HT-29 (cell line): Measurements from ENCODE around the gene PDZD11. TPM values are rescaled to one million over a fixed set of nuclear protein-coding genes. Genes with fewer than 3 reads are reported as not detected.
"Not testable (repeated sequence)": the region's sequence is repeated elsewhere in the genome, so short reads cannot be mapped to it uniquely, and the experiment has no call there.

ENCODE experiments used
- DNase-seq: peaks from one replicate; pipeline ENCODE4 v3.0.0-alpha.2; 2015; ENCODE audit warnings: low spot score
- total RNA-seq: library from RNA; depleted of rRNA; stranded (reverse); fragments of >200 nt; shearing (Covaris generic); gene quantifications from 2 replicates; pipeline ENCODE4 v1.2.3, GENCODE V29; 2014; rRNA removed

PDZD11 gene, protein sequence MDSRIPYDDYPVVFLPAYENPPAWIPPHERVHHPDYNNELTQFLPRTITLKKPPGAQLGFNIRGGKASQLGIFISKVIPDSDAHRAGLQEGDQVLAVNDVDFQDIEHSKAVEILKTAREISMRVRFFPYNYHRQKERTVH
- total RNA-seq: 43.1 and 52.3 TPM in 2 replicates

DNA sequence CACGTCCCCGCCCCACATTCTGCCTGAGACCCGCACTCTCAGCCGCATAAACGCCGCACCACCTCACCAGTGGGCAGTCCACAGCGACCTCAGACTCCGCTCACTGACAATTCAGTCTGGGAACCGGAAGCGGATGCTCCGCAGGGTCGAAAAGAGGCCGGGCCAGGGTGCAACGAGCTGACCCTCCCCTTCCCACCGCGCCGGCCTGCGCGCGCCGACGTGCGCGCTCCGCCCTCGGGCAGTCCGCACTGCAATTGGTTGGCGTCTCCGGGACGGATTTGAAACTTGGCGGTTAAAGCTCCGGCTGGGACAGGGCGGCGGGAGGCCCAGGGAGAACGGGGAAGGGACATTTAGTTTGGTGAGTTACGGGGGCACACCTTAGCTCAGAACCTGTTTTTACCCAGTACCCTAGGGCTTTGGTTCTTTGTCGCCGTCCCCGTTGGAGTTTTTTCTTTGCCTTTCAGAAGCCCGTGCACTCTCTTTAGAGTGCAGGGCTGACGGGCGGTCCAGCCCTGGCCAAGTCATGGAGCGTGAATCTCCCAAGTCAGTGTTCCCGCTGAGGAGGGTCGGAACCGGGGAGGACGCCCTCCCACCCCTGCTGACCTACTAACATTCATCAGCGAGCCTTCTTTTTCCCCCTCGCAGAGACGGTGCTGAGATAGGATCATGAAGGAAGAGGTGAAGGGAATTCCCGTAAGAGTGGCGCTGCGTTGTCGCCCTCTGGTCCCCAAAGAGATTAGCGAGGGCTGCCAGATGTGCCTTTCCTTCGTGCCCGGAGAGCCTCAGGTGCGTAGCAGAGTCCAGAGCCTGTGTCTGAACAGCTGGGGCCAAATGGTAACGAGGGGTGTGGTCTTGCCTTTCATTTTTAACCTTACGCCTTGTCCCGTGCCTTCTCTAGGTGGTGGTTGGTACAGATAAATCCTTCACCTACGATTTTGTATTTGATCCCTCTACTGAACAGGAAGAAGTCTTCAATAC, at the start of gene PDZD11, which contains the start of gene KIF4A:
PDZD11 (minus strand) TSS at position 135 of the 978 bp plus-strand sequence. CDS start 586 bp downstream, outside the sequence.
KIF4A (plus strand) TSS at position 312 of the 978 bp plus-strand sequence; CDS start at position 667, 355 bp downstream.
- peak; percentile 87 for DNase-seq

DNA sequence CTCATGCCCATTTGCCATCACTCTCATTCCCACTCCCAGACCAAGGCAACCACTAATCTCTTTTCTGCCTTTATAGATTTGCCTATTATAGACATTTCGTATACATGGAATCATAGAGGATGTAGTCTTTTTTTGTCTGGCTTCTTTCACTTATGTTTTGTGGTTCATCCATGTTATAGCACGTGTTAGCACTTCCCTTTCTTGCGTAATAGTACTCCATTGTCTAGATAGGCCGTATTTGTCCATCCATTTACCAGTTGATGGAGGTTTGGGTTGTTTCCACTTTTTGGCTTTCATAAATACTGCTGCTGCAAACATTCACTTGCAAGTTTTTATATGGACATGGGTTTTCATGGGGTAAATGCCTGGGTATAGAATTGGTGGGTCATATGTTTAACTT, 48.6 kb upstream of the PDZD11 start:
- no peak for DNase-seq

DNA sequence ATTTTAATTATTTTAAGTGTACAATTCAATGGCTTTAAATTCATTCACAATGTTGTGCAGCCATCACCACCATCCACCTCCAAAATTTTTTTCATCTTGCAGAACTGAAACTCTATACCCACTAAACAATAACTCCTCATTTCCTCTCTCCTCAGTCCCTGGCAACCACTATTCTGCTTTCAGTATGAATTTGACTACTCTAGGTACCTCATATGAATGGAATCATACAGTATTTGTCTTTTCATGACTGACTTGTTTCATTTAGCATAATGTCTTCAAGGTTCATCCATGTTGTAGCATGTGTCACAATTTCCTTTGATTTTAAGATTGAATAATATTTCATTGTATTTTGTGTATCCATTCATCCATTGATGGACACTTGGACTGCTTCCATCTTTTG, 47.0 kb upstream of the PDZD11 start:
- no peak for DNase-seq

DNA sequence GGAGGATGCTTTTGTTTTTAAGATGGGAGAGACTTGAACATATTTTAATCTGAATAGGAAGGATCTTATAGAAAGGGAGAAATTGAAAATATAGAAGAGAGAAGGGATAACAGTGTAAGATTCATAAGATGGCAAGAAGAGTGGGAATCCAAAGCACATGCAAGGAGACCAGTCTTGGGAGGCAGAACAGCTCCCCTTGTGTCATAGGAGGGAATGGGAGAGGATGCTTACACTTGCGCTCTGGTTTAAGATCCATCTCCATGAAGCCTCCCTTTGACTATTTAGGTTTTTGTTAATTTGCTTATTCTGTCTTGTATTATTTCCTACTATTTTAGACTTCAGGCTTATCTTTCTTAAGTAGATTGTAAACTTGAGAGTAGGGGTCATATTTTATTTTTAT, 42.9 kb upstream of the PDZD11 start:
- peak; percentile 6 for DNase-seq

DNA sequence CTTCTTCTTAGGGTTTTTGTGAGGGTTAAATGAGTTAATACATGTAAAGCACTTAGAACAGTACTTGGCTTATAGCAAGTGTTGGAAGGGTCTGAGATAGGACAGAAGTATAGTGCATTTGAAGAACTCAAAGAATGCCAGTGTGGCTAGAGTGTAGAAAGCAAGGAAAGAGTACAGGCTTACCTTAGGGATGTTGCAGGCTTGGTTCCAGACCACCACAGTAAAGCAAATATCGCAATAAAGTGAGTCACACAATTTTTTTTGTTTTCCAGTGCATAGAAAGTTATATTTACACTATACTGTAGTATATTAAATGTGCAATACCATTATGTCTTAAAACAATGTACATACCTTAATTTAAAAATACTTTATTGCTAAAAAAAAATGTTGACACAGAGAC, 41.4 kb upstream of the PDZD11 start:
- DNase-seq: no peak

DNA sequence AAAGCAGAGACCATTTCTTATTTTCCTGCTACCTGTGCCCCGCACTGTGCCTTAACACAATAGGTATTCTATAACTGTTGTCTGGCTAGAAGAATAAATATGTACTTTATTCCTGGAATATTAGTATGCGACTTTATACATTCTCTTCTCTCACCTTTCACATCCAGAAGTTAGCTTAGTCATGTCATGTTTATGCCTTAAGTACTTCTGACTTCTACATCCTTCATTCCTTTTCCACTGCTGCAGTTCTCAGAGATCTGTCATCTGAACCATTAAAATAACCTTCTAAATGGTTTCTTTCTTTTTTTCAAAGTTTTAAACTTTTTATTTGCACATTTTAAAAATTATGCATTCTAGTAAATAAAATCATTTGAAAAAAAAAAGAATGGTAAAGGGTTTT, 34.6 kb upstream of the PDZD11 start:
- DNase-seq: no peak

DNA sequence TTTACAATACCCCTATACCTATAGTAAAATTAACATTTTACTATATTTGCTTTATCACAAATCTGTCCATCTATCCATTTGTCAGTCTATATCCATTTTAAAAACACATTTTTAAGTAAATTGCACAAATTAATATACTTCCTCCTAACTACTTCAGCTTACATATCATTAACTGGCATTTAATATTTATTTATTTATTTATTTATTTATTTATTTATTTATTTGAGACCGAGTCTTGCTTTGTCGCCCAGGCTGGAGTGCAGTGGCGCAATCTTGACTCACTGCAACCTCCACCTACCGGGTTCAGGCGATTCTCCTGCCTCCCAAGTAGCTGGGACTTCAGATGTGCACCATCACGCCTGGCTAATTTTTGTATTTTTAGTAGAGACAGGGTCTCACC, 33.9 kb upstream of the PDZD11 start:
- not testable (repeated sequence) for DNase-seq

DNA sequence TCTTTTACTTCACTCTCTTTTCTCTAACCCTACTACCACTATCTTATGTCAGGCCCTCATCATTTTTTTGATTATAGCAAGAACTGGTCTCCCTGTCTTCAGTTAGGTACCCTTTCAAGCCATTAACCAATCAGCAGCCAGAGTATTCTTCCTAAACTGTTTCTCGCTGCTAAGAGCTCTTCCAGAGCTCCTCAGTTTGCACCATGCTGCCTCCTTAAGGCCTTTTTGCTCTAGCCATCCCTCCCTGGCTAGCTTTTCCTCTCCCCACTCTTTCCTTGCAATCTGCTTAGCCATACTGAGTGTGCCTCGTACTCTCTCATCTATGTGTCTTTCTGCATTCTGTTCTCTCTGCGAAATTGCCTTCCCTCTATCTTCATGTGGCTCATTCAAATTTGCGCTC, 33.1 kb upstream of the PDZD11 start:
- DNase-seq: no peak

DNA sequence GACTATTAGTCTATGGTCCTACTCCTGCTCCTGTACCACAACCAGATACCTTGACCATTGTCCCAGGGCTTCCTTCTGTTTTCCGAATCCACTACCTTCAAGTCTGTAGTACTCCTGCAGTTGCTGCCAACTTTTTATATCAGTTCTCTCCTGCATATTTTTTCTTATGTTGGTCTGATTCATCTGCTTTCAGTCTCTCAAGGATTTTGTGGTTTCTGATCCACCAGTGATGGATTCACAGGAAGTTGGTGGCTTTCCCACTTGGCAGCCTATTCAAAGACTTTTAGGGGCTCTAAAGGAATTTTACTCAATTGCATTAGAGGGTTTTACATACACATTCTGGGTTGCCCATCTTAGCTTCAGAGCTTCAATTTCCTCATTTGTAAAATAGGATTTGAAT, 23.8 kb upstream of the PDZD11 start:
- no peak for DNase-seq

DNA sequence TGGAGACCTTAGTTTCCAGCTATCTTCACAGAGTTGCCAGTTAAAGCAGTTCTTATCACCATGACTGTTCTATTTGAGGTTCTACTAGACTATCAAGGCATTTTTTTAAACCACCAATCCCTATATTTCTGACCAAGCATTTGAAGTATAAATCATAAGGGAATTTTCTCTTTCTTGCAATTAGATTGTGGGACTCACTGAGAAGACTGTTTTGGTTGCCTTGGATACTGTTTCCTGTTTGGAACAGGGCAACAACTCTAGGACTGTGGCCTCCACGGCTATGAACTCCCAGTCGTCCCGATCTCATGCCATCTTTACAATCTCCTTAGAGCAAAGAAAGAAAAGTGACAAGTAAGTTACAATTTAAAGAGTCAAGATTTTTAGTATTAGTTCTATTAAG, 12.0 kb upstream of the PDZD11 start:
- no peak for DNase-seq

DNA sequence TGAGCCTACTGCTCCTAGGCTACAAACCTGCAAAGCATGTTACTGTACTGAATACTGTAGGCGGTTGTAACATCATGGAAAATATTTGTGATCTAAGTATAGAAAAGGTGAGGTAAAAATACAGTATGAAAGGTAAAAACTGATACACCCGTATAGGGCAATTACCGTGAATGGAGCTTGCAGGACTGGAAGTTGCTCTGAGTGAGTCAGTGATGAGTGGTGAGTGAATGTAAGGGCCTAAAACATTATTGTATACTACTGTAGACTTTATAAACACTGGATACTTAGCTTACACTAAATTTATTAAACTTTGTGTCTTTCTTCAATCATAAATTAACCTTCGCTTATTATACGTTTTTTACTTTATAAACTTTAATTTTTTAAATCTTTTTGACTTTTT, 3.9 kb upstream of the PDZD11 start:
- DNase-seq: no peak

DNA sequence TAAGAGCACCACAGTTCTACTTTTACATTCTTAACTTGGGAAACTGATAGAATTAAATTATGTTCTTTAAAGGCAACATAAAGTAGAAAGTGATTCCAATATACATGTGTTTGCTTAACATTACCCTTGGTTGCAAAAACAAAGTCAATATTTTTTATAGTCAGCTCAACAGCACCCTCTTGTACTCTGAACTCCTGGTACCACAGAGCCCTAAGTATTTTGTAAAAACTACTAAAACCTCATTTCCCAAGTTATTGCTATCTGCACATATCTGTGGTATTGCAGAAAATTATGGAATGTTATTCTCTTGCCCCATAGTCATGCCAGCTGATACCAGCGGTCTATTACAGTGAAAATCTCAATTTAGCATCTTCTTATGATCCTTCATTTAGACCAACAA, 3.1 kb upstream of the PDZD11 start:
- no peak for DNase-seq

DNA sequence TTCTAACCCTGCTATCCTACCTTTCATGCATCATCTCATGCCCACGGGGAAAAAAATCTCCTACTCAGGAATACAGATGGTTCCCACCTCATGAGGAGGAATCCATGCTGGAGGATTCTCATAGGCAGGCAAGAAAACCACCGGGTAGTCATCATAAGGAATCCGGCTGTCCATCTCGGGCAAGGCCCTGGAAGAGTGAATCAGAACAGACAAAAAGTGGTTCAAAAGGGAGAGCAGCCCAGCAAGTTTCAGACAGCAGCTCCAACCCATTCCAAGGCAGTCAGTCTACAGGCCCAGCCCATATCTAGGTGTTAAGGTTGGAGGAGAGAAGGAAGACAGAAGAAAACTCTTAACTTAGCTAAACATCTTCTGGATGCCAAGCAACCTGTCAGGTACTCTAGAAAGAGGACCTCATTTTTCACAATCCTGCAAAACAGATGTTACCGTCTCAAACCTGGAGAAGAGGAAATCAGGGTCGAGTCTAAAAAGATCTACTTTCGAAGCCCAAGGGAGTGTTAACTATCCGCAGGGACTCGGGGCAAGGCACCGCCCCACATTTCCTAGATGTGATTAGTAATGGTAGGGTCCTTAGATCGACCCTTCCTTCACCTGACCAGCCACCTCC, 447 bp downstream of the PDZD11 start:
- no peak for DNase-seq

DNA sequence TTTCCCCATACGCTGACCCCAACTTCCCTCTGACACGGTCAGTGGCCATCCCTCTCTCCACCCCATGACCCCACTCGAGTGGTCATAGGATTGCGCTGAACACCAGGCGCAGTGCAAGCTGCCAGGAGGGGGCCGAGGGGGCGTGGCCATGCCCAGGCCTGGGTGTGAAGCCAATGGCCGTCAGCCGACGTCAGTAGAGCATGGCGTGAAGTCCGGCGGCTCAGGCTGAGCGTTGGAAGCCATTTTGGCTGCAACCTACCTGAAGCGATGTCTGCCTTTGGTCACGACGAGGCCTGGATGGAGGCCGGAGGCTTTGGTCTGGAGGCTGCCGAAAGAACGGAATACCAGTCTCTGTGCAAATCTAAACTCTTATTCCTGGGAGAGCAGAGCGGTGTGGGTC, 7.8 kb downstream of the PDZD11 start, which contains the start of gene RAB41:
RAB41 (plus strand) TSS at position 222 of the 400 bp plus-strand sequence; CDS start at position 268, 46 bp downstream.
- DNase-seq: no peak

DNA sequence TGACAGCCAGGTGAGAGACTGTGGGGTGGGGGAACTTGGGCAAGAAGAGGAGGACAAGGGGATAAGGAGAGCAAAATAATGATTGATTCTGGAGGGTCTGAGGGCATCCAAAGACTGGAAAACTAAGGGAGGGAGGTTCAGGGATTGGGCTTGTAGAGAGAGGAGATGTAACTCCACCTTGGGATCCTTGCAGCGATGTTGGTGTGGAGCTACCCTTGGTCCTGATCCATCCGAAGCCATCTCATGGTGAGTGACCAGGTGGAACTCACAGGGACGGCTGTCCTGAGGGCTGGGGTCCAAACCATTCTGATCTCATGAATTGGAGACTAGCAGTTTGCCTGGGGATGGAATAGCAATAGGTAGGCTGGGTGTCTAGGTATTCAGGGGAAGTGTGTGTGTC, 9.2 kb downstream of the PDZD11 start:
- no peak for DNase-seq

DNA sequence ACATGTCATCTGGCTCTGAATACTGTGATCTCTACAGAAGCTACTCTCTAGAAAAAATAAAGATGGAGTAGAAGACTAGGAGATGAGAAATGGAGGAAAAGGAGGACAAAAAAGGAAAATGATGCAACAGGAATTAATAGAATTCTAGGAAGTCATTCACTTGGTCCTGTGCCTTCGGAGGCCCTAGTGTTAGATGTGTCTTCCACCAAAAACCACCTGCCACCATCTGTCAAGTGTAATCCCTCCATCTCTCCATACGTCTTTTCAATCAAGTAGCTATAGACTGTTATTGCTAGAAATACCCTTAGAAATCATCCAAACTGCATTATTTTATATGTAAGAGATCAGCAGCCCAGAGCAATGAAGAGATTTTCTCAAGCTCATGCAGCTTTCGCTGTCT, 10.6 kb downstream of the PDZD11 start:
- no peak for DNase-seq

DNA sequence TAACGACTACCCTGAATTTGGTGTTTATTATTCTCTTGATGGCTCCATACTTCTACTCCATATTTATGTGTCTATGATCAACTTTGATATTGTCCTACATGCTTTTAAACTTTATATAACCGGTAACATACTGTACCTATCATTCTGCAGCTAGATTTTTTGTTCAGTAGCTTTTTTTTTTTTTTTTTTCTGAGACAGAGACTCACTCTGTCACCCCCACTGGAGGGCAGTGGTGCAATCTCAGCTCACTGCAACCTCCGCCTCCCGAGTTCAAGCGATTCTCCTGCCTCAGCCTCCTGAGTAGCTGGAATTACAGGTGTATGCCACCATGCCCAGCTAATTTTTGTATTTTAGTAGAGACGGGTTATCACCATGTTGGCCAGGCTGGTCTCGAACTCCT, 15.7 kb downstream of the PDZD11 start:
- DNase-seq: not testable (repeated sequence)

DNA sequence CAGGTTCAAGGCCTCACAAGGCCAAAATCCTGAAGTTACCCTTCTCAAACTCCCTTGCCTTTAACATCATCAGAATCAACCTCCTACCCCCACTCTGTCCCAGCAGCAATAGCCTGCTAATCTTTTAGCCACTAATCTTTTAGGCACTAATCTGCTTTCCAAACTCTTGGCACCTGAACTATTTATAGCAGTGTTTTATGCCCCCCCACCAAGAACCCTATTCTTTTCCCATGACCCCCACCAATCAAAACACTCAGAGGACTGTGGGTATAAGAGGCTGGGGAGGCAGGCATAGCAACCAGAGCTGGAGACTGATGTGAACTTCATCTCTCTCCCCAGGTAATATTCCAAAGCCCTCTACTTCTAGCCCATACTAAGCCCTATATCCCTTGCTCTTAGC, 21.7 kb downstream of the PDZD11 start, which contains the start of gene ARR3:
ARR3 (plus strand) TSS at position 301 of the 400 bp plus-strand sequence. CDS start 1,052 bp downstream, outside the sequence.
- no peak for DNase-seq

DNA sequence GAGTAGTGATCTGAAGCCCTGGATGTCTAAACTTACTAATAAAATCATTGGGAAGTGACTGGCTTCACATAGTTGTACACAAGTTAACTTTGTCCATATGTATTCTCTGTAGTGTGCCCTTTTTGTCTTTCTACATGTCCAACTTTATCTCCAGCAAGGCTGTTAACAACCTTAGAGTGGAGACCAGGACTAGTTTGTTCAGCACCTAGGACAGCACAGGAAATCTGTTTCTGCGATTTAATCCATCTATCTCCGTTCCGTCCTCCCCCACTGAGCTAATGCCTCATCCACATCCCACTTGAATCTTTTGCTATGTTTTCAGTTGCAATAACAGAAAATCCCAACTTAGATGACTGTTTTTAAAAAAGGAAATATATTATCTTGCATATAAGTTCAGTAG, 24.9 kb downstream of the PDZD11 start:
- no peak for DNase-seq

DNA sequence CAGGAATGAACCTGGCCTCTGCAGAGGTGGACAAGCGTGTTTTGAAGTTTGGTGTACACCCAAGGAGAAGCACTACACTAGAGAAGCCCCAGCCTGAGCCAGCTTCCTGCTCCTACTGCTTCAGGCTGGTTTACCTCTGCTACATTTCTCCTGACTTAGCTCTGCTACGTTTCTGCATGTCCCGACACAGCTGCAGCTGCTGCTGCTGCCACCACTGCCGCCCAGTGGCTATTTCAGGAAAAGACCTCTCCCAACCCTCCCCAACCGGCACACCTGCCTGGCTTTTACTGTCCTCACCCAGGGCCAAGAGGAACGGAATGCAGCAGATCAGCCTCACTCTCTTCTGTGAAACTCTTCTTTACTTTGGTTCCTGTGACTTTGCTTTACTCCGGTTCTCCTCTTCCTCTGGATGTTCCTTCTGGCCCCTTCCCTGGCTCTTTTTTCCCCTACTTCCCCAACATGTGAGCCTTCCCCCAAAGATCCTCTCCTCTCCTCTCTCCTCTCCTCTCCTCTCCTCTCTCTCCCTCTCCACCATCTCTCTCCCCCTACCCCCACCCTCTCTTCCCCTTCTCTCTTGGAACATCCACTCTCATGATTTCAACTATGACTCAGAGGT, 26.7 kb downstream of the PDZD11 start:
- peak; percentile 80 for DNase-seq

DNA sequence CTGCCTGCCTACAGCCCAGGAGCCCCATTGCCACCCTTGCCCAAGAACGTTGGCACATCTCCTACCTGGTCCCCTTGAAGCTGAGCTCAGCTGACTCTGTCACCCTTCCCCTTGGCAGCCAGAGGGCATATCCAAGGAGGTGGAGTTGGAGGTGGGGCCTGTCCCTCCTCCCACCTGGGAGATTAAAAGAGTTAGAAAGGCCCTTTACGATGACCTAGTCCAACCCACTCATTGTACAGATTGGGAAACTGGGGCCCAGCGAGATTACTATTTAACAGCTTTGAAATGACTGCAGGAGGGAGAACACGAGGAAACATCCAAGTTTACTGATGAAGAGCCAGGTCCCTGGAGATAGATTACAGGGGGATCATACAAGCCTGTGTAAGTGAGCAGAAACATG, 29.6 kb downstream of the PDZD11 start, which contains the start of gene P2RY4:
P2RY4 (minus strand) TSS at position 101 of the 400 bp plus-strand sequence. CDS start 580 bp downstream, outside the sequence.
- no peak for DNase-seq
